Transverse colon (tissue), 4 donors: Measurements from ENCODE around the gene ERICH3.

Experiments
- EP300 ChIP-seq: sonication (generic); formaldehyde crosslinking; IDR thresholded peaks from one replicate; pipeline ENCODE4 v1.6.1; 2017; ENCODE audit warnings: antibody characterized with exemption, low read depth
- POLR2AphosphoS5 ChIP-seq, 3 donors: sonication (generic); formaldehyde crosslinking; IDR thresholded peaks; one replicate each; pipeline ENCODE4 v1.6.1; 2016; ENCODE audit warnings: antibody characterized with exemption in 3 of 3
- TF ChIP-seq, protein P1 (sequence below), 5 experiments: fragments of 200-600 bp in 3 of 5; fragments of 450-650 bp in 2 of 5; sonication (generic) in 3 of 5; IDR thresholded peaks; 1 replicate in 2 of 5; 2 replicates in 3 of 5; pipeline ENCODE4 v1.5.1; 2016 to 2017; ENCODE audit warnings: antibody characterized with exemption in 5 of 5, inconsistent platforms in 3 of 5, mild to moderate bottlenecking in 2 of 5, moderate library complexity in 1 of 5

DNA sequence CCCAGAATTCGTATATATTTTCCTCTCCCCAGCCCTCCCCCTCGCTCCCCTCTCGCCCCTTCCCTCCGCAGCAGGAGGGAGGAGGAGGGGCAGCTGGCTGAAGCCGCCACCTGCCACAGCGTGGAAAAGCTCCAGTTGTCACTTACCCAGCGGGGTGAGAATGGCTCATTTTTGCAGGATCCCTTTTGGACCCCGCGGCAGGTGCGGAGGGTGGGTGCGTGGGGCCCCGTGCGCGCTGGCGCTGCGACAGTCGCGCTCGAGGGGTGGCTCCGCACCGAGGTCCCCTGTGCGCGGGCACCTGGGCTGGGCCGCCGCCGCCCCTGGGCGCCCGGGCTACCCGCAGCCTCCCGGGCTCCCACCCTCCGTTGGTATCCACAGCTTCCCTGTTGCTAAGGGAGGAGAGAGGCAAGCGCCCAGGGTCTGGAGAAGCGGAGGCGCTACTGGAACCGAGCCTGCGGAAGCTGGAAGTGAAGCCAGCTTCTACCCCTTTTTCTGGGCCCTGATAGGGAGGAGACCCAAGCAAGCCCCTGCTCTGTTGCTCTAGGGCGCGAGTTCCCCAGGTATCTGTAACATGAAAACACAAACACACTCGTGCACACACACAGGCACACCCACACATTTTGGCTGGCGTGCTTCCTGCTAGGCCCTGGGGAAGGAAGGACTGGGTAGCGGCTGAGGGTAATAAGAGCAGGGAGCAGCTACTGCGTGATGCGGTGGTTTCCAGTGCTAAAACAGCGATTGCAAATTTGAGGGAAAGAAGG lies at the start of gene ERICH3:
- TF ChIP-seq EP300 (no peak), POLR2AphosphoS5 (IDR thresholded peaks at IDR 0.05) (no peak)
- TF ChIP-seq, protein P1, sequence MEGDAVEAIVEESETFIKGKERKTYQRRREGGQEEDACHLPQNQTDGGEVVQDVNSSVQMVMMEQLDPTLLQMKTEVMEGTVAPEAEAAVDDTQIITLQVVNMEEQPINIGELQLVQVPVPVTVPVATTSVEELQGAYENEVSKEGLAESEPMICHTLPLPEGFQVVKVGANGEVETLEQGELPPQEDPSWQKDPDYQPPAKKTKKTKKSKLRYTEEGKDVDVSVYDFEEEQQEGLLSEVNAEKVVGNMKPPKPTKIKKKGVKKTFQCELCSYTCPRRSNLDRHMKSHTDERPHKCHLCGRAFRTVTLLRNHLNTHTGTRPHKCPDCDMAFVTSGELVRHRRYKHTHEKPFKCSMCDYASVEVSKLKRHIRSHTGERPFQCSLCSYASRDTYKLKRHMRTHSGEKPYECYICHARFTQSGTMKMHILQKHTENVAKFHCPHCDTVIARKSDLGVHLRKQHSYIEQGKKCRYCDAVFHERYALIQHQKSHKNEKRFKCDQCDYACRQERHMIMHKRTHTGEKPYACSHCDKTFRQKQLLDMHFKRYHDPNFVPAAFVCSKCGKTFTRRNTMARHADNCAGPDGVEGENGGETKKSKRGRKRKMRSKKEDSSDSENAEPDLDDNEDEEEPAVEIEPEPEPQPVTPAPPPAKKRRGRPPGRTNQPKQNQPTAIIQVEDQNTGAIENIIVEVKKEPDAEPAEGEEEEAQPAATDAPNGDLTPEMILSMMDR (IDR thresholded peaks at IDR 0.05): no peak
